H1 (cell line): ENCODE measurements around the gene ZSWIM6. TPM values are rescaled to one million over a fixed set of nuclear protein-coding genes. Genes with fewer than 3 reads are reported as not detected.

Source experiments
- CTCF ChIA-PET: fragments of 300-600 bp; sonication (Branson Sonifier 250); formaldehyde crosslinking; loops from one replicate; lab custom pipeline; 2021; ENCODE audit not compliant: partially characterized antibody; lab: Charles Lee
- POLR2A ChIA-PET: fragments of 300-600 bp; sonication (Branson Sonifier 250); formaldehyde crosslinking; loops from one replicate; lab custom pipeline; 2021; ENCODE audit warnings: inconsistent platforms; ENCODE audit not compliant: partially characterized antibody; lab: Charles Lee
- DNase-seq, 2 experiments: peaks; one replicate each; pipeline versions ENCODE4 v3.0.0 to v3.0.0-alpha.2; 2010 to 2022; ENCODE audit warnings: low spot score in 2 of 2, low read depth in 1 of 2, mixed read lengths in 1 of 2
- FAIRE-seq: peaks from 2 replicates; lab custom pipeline; 2011; peaks lifted over from hg19 to GRCh38; lab: Jason Lieb, UNC
- H2AFZ ChIP-seq: 2 replicates; pipeline ENCODE4 v1.8.1; 2012; ENCODE audit warnings: low read length, inconsistent platforms
- H2AK5ac ChIP-seq: 2 replicates; pipeline ENCODE4 v1.6.1; 2013; ENCODE audit warnings: low read depth, low read length
- H2BK120ac ChIP-seq: replicated peaks from 2 replicates; pipeline ENCODE3; 2013; ENCODE audit warnings: low read depth, low read length, inconsistent platforms
- H2BK12ac ChIP-seq: 2 replicates; pipeline ENCODE4 v1.6.1; 2013; ENCODE audit warnings: low read depth, low read length
- H2BK15ac ChIP-seq: 2 replicates; pipeline ENCODE4 v1.6.1; 2013; ENCODE audit warnings: low read length
- H2BK20ac ChIP-seq: 2 replicates; pipeline ENCODE4 v1.6.1; 2013; ENCODE audit warnings: low read length
- H2BK5ac ChIP-seq: 2 replicates; pipeline ENCODE4 v1.6.1; 2013; ENCODE audit warnings: low read depth, low read length
- H3K14ac ChIP-seq: 2 replicates; pipeline ENCODE4 v1.6.1; 2013; ENCODE audit warnings: inconsistent platforms; ENCODE audit not compliant: insufficient read length
- H3K18ac ChIP-seq: 2 replicates; pipeline ENCODE4 v1.6.1; 2013; ENCODE audit warnings: low read length; ENCODE audit errors: extremely low read depth
- H3K23ac ChIP-seq: 2 replicates; pipeline ENCODE4 v1.6.1; 2013; ENCODE audit warnings: inconsistent platforms; ENCODE audit not compliant: insufficient read length
- H3K23me2 ChIP-seq: 2 replicates; pipeline ENCODE4 v1.6.1; 2013; ENCODE audit warnings: low read depth, low read length
- H3K27ac ChIP-seq: 2 replicates; pipeline ENCODE4 v1.6.1; 2011; ENCODE audit warnings: low read depth, low read length, inconsistent platforms
- H3K27me3 ChIP-seq, 4 experiments: replicated peaks in 1 of 4; 1 replicate in 1 of 4; 2 replicates in 3 of 4; pipeline versions ENCODE4 v1.6.1 to v1.8.1; 2011 to 2013; ENCODE audit warnings: low read length in 3 of 4, mild to moderate bottlenecking in 3 of 4, inconsistent platforms in 2 of 4, mixed read lengths in 2 of 4, moderate library complexity in 1 of 4; ENCODE audit not compliant: control insufficient read depth in 3 of 4, insufficient read depth in 3 of 4; ENCODE audit errors: extremely low read depth in 1 of 4
- H3K36me3 ChIP-seq, 4 experiments: 2 replicates each; pipeline versions ENCODE4 v1.6.1 to v1.8.1; 2011 to 2013; ENCODE audit warnings: mild to moderate bottlenecking in 4 of 4, low read length in 3 of 4, moderate library complexity in 2 of 4, control low read depth in 1 of 4, inconsistent platforms in 1 of 4; ENCODE audit not compliant: insufficient read depth in 4 of 4, control insufficient read depth in 2 of 4
- H3K4ac ChIP-seq: replicated peaks from 2 replicates; pipeline ENCODE3; 2013; ENCODE audit warnings: low read length, low read depth, mixed read lengths, inconsistent platforms; ENCODE audit not compliant: insufficient read length
- H3K4me1 ChIP-seq, 4 experiments: replicated peaks in 1 of 4; 1 replicate in 1 of 4; 2 replicates in 3 of 4; pipeline versions ENCODE4 v1.6.1 to v1.8.1; 2011 to 2013; ENCODE audit warnings: low read length in 3 of 4, inconsistent platforms in 2 of 4, mixed read lengths in 1 of 4; ENCODE audit not compliant: insufficient read depth in 4 of 4, control insufficient read depth in 3 of 4
- H3K4me2 ChIP-seq, 2 experiments: 2 replicates each; pipeline versions ENCODE4 v1.6.1 to v1.8.1; 2011 to 2013; ENCODE audit warnings: low read depth in 2 of 2, low read length in 2 of 2, control low read depth in 1 of 2, inconsistent platforms in 1 of 2, mild to moderate bottlenecking in 1 of 2; ENCODE audit not compliant: insufficient read depth in 1 of 2
- H3K4me3 ChIP-seq, 4 experiments: fragments of 200-600, 300-600 bp in 1 of 4; sonication (generic), shearing (Covaris generic), sonication (Bioruptor Twin) in 1 of 4; 2 replicates each; pipeline versions ENCODE4 v1.5.1 to v1.8.1; 2011 to 2016; ENCODE audit warnings: low read length in 4 of 4, low read depth in 3 of 4, control low read depth in 2 of 4, inconsistent platforms in 2 of 4, mild to moderate bottlenecking in 2 of 4, mixed read lengths in 1 of 4, moderate library complexity in 1 of 4; ENCODE audit not compliant: insufficient read depth in 2 of 4; ENCODE audit errors: extremely low read depth in 1 of 4
- H3K56ac ChIP-seq: replicated peaks from 2 replicates; pipeline ENCODE3; 2013; ENCODE audit warnings: low read depth, mild to moderate bottlenecking, mixed read lengths, low read length, inconsistent platforms; ENCODE audit not compliant: insufficient read length
- H3K79me1 ChIP-seq: 2 replicates; pipeline ENCODE4 v1.6.1; 2013; ENCODE audit warnings: low read depth, low read length, control low read depth
- H3K79me2 ChIP-seq, 2 experiments: 2 replicates each; pipeline versions ENCODE4 v1.6.1 to v1.8.1; 2012 to 2013; ENCODE audit warnings: low read length in 2 of 2, mild to moderate bottlenecking in 2 of 2, inconsistent platforms in 1 of 2; ENCODE audit not compliant: insufficient read depth in 2 of 2, control insufficient read depth in 1 of 2
- H3K9ac ChIP-seq, 4 experiments: replicated peaks in 1 of 4; 1 replicate in 1 of 4; 2 replicates in 3 of 4; pipeline versions ENCODE4 v1.6.1 to v1.8.1; 2011 to 2013; ENCODE audit warnings: low read depth in 3 of 4, low read length in 3 of 4, control low read depth in 2 of 4, mild to moderate bottlenecking in 2 of 4, moderate library complexity in 2 of 4, inconsistent platforms in 1 of 4; ENCODE audit errors: extremely low read depth in 1 of 4
- H3K9me3 ChIP-seq, 2 experiments: 2 replicates each; pipeline versions ENCODE4 v1.6.1 to v1.8.1; 2012 to 2013; ENCODE audit warnings: mild to moderate bottlenecking in 2 of 2, moderate library complexity in 2 of 2, control low read depth in 1 of 2, inconsistent platforms in 1 of 2, low read depth in 1 of 2, low read length in 1 of 2, mixed read lengths in 1 of 2; ENCODE audit not compliant: insufficient read depth in 2 of 2
- H4K20me1 ChIP-seq, 2 experiments: replicated peaks in 1 of 2; 2 replicates each; pipeline versions ENCODE3 to v1.8.1; 2011 to 2013; ENCODE audit warnings: inconsistent platforms in 2 of 2, low read length in 2 of 2, mild to moderate bottlenecking in 1 of 2; ENCODE audit not compliant: insufficient read depth in 2 of 2, control insufficient read depth in 1 of 2
- H4K5ac ChIP-seq: 2 replicates; pipeline ENCODE4 v1.6.1; 2013; ENCODE audit warnings: low read length, low read depth, mixed read lengths, inconsistent platforms; ENCODE audit not compliant: insufficient read length
- H4K8ac ChIP-seq: 2 replicates; pipeline ENCODE4 v1.8.0; 2013; ENCODE audit warnings: mild to moderate bottlenecking, moderate library complexity, low read length, inconsistent platforms; ENCODE audit not compliant: insufficient read depth; ENCODE audit errors: extremely low read depth
- H4K91ac ChIP-seq: replicated peaks from 2 replicates; pipeline ENCODE3; 2013; ENCODE audit warnings: low read length, mixed read lengths, inconsistent platforms; ENCODE audit not compliant: insufficient read length
- CTCF ChIP-seq, 3 experiments: IDR thresholded peaks; 1 replicate in 2 of 3; 2 replicates in 1 of 3; pipeline versions ENCODE4 v1.5.1 to v1.6.1; 2011; ENCODE audit warnings: low read length in 3 of 3, mild to moderate bottlenecking in 3 of 3, inconsistent platforms in 2 of 3, low read depth in 1 of 3, moderate library complexity in 1 of 3; ENCODE audit not compliant: insufficient read depth in 1 of 3; ENCODE audit errors: control extremely low read depth in 1 of 3
- EP300 ChIP-seq, 2 experiments: IDR thresholded peaks; 1 replicate in 1 of 2; 2 replicates in 1 of 2; pipeline ENCODE4 v1.6.1; 2011 to 2012; ENCODE audit warnings: low read depth in 2 of 2, low read length in 2 of 2, mild to moderate bottlenecking in 2 of 2, borderline replicate concordance in 1 of 2, inconsistent platforms in 1 of 2, moderate library complexity in 1 of 2
- GABPA ChIP-seq: IDR thresholded peaks from 2 replicates; pipeline ENCODE4 v1.6.1; 2011; ENCODE audit warnings: mild to moderate bottlenecking, low read length, moderate library complexity, borderline replicate concordance; ENCODE audit not compliant: insufficient read depth
- SAP30 ChIP-seq: fragments of 300-600 bp; sonication (generic); IDR thresholded peaks from 2 replicates; pipeline ENCODE4 v1.7.1; 2012; ENCODE audit warnings: low read length, moderate library complexity, mild to moderate bottlenecking, inconsistent platforms; ENCODE audit not compliant: insufficient read depth, insufficient replicate concordance
- SP2 ChIP-seq: IDR thresholded peaks from 2 replicates; pipeline ENCODE4 v1.6.1; 2012; ENCODE audit warnings: mild to moderate bottlenecking, low read length, inconsistent platforms
- SUZ12 ChIP-seq: fragments of 200-600 bp; sonication (generic); IDR thresholded peaks from 2 replicates; pipeline ENCODE4 v1.6.1; 2012; ENCODE audit warnings: mild to moderate bottlenecking, inconsistent platforms, low read length, moderate library complexity, mixed read lengths
- ZNF274 ChIP-seq: IDR thresholded peaks from 2 replicates; pipeline ENCODE4 v1.7.0; 2012; ENCODE audit warnings: low read length, borderline replicate concordance; ENCODE audit errors: extremely low read depth
- polyA plus RNA-seq, 7 experiments: library from polyadenylated mRNA; depleted of rRNA in 3 of 7; stranded (reverse) in 5 of 7; unstranded in 2 of 7; fragments of >200 nt in 5 of 7; fragments of 200-250 nt in 2 of 7; gene quantifications; 1 replicate in 5 of 7; 2 replicates in 1 of 7; 4 replicates in 1 of 7; pipeline versions ENCODE4 v1.2.1 to v1.2.3, GENCODE V29; 2011 to 2013; ENCODE audit warnings: missing spikeins in 2 of 7, mixed read lengths in 2 of 7
- total RNA-seq: library from RNA; stranded (reverse); fragmentation: NEBNext Ultra II Directional; extraction: Animal tissue kit (Norgen Biotek cat#: 25700); gene quantifications from 2 replicates; pipeline ENCODE4 v1.2.1, GENCODE V29; 2021

ZSWIM6 gene
- total and polyA plus RNA-seq, 2 of the 8 experiments (the other 6 are each of a cell fraction or from before 2014, with no cell fraction given), result 7.9 to 12.4 TPM

DNA sequence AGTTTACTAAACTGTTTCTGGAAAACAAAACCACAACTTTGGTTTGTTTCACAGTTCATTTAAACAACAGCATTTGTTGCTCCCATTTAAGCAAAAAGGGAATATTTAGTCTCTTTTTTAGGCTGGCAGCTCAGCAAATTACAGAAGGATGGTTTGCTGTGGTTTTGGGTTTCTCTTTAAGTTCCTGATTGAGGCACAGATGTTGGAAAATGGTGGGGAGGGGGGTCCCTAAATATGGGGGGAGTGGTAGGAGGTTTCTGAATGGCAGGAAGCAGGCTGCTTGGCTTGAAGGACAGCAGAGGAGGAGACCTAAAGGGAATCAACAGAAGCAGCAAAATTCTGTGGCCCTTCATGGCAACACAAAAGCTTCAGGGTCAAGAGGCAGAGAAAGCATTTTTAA lies 263.4 kb downstream of the ZSWIM6 start:
- POLR2A ChIA-PET, result no interaction called here
- no peak for FAIRE-seq

More for the DNA sequence above, 263.4 kb downstream of the ZSWIM6 start:
- Histone ChIP-seq H2AK5ac (no peak overlapping the region), H2BK15ac (no peak overlapping the region), H3K9ac (no peak overlapping the region), H4K20me1 (no peaks in the 10 kb centered on the region), H3K18ac (no peak overlapping the region), H3K23ac (no peak overlapping the region), H2AFZ (no peak overlapping the region), H3K79me2 (no peaks in the 10 kb centered on the region), H3K14ac (no peak overlapping the region), H2BK20ac (no peak overlapping the region), H3K4me1 (no peaks in the 10 kb centered on the region; a peak in 1 of 7 replicates), H4K91ac (no peak overlapping the region), H2BK5ac (no peak overlapping the region), H2BK12ac (no peak overlapping the region), H3K9me3 (no peaks in the 10 kb centered on the region), H3K4me2 (no peak overlapping the region), H3K27me3 (no peaks in the 10 kb centered on the region), H3K79me1 (no peaks in the 10 kb centered on the region), H3K4ac (no peak overlapping the region), H4K8ac (no peak overlapping the region), H3K4me3 (no peak overlapping the region), H3K27ac (no peak overlapping the region), H3K23me2 (no peaks in the 10 kb centered on the region), H3K56ac (no peak overlapping the region), H2BK120ac (no peak overlapping the region), H3K36me3 (no peaks in the 10 kb centered on the region), H4K5ac (no peak overlapping the region)
- DNase-seq, result no peak
- TF ChIP-seq EP300 (IDR thresholded peaks at IDR 0.05; ENCODE audit: borderline replicate concordance in 1 of 2, low read depth in 2 of 2, low read length in 2 of 2) (no peak), GABPA (no peak), SAP30 (no peak), SUZ12 (no peak), ZNF274 (no peak), SP2 (no peak), CTCF (IDR thresholded peaks at IDR 0.05; ENCODE audit: control extremely low read depth in 1 of 3, insufficient read depth in 1 of 3, low read depth in 1 of 3, low read length in 3 of 3) (no peak)
- CTCF ChIA-PET, result interaction anchor here (0.6 to 0.9 kb wide), 2 partner anchors 84 to 282 kb away, joined by 3 read pairs; no protein-coding TSS in a partner anchor
